ENCODE data around the gene HCN1.

DNA sequence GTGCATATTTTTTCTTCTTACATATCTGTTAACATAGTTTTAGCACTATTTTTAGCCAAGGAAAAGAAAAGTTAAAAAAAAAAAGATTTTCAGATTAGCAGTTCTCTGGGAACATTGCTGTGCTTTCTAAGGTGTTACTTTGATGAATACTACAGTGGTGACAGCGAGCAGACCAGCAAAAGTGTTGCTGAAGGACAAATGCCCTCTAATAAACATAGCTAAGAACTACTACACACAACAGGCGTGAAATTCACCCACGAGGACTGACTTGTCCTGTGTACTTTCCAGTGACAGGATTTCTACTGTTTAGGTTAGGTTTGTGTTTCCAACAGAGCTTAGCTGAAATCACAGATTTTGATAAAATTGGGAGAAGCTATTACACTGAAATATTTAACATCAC, 153.8 kb downstream of the HCN1 start:
- no peak for TF ChIP-seq EZH2 (IDR thresholded peaks at IDR 0.05; ENCODE audit: borderline replicate concordance, low read depth, low read length, poor library complexity, severe bottlenecking)
- no peak for TF ChIP-seq CTCF (conservative IDR thresholded peaks at IDR 0.05; ENCODE audit: low read depth, low read length)

Measured in A673 (cell line).